Measurements from ENCODE around the gene RUNDC3A.
A peak's percentile ranks its signal among the peaks of the same experiment; 100 is the strongest.
"Not testable (repeated sequence)": the region's sequence is repeated elsewhere in the genome, so short reads cannot be mapped to it uniquely, and the experiment has no call there.

Gene RUNDC3A

DNA sequence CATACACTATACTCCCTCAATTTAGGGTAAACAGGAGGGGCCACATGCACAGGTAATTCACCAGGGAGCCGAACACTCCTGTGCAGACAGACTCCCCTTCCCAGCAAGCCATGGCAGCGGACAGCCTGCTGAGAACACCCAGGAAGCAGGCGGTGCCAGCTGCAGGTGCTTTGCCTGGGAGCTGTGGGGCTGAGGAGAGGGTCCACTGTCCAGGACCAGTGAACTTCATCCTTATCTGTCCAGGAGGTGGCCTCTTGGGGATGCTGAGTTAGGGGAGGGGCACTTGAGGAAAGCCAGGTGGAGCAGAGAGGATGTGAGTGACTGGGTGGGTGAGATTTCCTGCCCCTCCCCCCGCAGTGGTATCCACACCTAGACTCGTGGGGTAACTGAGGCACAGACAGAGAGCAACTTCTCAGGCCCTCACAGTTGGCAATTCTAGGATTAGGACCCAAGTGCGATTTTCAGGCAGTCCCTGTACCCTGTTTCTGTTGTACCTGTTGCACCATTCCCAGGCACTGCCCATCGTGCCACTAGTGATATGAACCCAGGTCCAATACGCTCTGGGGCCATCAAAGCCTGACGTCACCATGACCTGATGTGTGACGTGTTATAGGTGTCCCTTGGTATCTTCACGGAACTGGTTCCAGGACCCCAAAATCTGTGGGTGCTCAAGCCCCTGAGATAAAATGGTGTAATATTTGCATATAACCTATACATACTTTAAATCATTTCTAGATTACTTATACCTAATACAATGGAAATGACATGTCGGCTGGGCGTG lies 37.9 kb downstream of the RUNDC3A start:
- DNase-seq: no peak

DNA sequence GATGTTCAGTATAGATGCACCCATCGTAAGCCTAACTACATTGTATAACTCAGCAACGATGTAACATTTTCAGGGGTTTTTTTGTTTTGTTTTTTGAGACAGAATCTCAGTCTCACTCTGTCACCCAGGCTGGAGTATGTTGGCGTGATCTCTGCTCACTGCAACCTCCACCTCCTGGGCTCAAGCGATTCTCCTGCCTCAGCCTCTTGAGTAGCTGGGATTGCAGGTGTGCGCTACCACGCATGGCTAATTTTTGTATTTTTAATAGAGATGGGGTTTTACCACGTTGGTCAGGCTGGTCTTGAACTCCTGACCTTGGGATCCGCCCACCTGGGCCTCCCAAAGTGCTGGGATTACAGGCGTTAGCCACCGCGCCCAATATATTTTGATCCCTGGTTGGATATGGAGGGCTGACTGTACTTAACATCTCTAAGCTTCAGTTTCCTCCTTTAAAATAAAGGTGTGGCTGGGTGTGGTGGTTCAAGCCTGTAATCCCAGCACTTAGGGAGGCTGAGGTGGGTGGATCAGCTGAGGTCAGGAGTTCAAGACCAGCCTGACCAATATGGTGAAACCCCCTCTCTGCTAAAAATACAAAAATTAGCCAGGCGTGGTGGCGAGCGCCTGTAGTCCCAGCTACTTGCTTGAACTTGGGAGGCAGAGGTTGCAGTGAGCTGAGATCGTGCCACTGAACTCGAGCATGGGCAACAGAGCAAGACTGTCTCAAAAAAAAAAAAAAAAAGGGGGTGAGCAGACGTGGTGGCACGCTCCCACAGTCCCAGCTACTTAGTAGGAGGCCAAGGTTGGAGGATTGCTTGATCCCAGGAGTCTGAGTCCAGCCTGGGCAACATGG lies 39.0 kb downstream of the RUNDC3A start:
- DNase-seq: not testable (repeated sequence)

DNA sequence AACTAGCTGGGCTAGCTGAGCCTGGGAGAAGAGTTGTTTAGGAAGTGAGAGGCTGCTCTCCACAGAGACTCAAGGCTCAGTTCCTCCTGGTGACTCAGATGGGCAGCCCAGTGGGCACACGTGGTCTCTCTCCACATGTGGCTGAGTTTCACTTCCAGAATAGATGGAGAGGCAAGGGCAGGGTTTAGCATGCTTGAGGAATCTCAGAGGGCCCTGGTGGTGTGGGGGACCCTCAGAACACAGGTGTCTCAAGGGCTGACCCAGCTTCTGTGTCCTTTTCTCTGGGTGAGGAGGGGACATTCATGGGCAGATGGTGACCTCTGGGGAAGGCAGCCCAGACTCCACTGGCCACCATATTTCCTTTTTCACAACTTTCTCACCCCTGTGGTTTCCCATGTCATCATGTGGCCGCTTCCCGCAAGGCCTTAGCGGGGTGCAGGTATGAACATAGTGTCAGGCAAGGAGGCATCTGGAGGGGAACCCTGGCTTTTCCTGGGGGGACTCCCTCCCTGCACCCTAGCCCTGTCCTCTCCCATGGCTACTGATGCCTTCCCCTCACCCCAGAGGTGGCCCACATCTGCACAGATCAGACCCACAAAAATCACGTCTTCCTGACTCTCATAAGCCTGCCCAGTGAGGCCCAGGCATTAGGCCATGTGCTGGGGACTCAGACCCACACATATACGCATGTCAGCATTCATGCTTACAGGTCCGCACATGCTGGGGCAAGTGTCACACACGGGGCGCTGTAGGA lies 40.0 kb downstream of the RUNDC3A start:
- no peak for DNase-seq

DNA sequence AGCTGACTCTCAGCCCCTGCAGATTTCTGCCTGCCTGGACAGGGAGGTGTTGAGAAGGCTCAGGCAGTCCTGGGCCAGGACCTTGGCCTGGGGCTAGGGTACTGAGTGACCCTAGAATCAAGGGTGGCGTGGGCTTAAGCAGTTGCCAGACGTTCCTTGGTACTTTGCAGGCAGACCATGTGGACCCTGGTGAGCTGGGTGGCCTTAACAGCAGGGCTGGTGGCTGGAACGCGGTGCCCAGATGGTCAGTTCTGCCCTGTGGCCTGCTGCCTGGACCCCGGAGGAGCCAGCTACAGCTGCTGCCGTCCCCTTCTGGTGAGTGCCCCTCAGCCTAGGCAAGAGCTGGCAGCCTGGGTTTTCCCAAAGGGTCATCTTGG lies 40.6 kb downstream of the RUNDC3A start:
- no peak for DNase-seq

DNA sequence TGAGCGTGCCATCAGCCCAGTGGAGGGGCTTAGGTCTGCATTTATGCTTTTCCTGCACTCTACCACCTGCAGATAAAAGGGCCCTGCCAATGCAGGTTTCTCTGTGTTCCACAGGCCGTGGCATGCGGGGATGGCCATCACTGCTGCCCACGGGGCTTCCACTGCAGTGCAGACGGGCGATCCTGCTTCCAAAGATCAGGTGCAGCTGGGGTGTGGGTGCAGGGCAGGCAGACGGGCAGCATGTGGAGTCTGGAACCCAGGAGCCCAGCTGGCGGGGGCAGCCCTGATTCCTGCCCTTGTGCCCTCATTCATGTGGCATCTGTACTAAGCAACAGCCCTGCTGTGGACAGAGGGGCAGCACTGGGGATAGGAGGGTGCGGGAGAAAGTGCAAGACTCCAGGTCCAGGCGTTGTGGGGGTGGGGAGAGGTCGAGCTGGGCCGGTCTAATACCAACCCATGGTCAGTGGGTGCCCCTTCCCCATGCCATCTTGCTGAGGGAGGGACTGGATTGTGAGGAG lies 41.2 kb downstream of the RUNDC3A start:
- no peak for DNase-seq

DNA sequence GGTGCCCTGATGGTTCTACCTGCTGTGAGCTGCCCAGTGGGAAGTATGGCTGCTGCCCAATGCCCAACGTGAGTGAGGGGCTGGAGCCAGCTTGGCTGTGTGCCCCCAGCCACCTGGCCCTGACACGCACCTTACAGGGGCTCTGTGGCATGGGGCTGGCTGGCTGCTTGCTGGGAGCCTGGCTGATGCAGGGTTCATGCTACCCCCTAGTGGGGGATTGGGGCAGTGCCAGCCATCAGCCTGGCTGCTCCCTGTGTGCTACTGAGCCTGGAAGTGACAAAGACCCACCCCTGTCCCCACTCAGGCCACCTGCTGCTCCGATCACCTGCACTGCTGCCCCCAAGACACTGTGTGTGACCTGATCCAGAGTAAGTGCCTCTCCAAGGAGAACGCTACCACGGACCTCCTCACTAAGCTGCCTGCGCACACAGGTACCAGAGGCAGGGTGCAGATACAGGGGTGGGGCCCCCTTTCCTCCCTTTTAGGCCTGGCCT lies 42.4 kb downstream of the RUNDC3A start:
- DNase-seq: peak; percentile 40

DNA sequence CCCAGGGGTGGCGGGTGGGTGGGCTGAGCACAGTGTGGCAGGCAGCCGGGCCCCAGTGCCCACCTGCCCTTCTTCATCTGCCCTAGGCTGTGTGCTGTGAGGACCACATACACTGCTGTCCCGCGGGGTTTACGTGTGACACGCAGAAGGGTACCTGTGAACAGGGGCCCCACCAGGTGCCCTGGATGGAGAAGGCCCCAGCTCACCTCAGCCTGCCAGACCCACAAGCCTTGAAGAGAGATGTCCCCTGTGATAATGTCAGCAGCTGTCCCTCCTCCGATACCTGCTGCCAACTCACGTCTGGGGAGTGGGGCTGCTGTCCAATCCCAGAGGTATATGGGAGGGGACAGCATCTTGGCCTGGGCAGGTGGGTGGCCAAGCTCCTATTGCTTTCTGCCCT lies 43.1 kb downstream of the RUNDC3A start:
- no peak for DNase-seq

DNA sequence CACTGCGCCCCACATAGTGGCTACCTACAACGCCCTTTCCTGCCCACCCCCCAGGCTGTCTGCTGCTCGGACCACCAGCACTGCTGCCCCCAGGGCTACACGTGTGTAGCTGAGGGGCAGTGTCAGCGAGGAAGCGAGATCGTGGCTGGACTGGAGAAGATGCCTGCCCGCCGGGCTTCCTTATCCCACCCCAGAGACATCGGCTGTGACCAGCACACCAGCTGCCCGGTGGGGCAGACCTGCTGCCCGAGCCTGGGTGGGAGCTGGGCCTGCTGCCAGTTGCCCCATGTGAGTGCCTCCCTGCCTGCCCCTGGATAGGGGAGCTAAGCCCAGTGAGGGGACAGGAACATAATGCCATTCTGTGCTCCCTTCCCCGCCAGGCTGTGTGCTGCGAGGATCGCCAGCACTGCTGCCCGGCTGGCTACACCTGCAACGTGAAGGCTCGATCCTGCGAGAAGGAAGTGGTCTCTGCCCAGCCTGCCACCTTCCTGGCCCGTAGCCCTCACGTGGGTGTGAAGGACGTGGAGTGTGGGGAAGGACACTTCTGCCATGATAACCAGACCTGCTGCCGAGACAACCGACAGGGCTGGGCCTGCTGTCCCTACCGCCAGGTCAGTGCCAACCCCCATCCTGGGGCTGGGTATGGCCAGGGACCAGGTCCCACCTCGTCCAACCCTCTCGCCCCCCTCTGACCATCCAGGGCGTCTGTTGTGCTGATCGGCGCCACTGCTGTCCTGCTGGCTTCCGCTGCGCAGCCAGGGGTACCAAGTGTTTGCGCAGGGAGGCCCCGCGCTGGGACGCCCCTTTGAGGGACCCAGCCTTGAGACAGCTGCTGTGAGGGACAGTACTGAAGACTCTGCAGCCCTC lies 43.8 kb downstream of the RUNDC3A start:
- no peak for DNase-seq

DNA sequence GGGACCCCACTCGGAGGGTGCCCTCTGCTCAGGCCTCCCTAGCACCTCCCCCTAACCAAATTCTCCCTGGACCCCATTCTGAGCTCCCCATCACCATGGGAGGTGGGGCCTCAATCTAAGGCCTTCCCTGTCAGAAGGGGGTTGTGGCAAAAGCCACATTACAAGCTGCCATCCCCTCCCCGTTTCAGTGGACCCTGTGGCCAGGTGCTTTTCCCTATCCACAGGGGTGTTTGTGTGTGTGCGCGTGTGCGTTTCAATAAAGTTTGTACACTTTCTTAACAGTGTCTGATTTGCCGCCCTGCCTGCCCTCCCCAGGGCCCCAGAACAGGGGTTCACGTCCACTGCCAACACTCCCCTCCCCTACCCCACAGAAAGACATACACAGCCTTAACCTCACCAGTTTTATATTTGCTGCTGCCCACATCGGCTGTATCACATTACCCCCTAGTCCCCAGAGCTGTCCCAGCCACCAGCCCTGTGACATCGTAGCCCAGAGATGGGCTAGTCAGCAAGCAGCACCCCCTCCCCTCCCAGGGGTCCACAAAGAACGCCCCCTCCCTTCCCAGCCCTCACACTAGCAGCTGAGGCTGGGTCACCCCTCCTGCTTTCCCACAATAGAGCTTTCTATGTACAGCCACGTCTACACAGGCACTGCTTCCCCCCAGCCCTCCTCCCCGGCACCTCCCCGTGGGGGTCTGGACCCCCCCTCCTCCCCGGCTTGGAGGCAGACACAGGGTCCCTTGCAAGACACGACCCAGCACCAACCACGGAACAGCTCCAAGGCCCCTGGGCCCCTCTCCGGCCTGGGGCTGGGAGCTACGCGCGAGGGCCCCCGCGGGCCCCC lies 44.6 kb downstream of the RUNDC3A start:
- DNase-seq: no peak

DNA sequence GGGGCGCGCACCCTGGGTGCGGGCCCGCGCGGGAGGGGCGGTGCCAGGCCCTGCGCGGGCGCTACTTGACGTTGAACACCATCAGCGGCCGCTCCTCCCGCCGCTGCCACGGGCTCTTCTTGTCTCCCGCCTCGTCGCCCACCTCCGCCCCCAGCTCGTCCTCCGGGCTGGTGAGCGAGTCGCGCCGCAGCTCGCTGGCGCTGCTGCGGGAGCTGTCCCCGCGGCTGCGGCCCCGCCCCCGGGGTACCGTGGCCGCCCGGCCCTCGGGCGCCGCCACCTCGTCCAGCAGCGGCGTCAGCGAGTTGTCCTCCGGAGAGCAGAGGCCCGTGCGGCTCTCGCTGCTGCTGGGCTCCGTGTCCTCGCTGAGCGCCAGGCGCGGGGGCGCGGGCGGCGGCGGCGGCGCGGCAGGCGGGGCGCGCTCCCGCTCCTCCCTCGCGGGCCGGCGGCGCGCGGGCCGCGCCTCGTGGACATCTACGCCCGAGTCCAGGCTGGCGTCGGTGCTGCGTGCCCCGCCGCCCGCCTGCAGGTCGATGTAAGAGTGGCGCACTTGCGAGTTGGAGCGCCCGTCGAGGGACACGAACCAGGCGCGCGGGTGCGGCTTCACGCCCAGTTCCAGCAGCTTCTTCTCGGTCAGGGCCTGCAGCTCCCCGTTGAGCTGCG lies 45.4 kb downstream of the RUNDC3A start:
- no peak for DNase-seq

DNA sequence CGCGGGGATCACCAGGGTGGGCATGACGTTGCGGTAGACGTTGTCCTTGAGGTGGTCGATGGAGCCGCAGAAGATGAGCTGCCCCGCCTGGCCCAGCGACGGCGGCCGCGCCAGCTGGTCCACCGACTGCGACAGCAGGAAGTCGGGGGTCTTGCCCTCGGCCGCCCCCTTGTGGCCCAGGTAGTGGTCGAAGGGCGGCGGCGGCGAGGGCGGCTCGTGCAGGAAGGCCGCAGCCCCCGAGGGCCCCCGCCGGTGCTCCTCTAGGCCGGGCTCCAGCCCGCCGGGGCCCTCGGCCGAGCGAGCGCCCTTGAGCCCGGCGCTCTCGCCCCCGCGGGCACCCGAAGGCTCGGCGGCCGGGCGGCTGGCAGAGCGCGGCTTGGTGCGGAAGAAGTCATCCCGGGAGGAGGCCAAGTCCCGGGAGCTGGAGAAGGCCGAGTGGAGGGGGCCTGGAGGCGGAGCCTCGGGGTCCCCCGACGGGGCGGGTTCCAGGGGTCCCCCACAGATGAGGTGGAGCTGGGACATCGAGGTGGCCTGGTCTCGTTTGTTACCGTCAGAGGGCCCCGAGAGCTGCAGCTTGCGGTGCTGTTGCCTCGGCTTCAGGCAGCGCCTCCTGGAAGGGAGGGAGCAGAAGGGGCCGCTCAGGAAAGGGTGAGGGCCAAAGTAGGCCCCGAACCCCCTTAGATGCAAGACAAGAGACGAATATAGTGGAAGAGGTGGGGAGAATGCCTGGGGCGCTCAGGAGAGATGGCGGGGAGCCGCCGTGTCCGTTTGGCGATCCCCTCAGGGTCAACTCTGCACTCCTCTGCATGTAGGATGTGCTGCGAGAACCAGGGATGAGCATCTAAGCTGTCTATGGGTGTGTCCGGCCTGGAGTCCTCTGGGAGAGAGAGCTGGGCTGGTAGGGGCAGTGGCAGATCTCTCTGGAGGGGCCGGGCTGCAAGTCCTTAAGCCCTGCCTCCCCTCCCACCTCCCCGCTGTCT lies 46.5 kb downstream of the RUNDC3A start:
- no peak for DNase-seq

DNA sequence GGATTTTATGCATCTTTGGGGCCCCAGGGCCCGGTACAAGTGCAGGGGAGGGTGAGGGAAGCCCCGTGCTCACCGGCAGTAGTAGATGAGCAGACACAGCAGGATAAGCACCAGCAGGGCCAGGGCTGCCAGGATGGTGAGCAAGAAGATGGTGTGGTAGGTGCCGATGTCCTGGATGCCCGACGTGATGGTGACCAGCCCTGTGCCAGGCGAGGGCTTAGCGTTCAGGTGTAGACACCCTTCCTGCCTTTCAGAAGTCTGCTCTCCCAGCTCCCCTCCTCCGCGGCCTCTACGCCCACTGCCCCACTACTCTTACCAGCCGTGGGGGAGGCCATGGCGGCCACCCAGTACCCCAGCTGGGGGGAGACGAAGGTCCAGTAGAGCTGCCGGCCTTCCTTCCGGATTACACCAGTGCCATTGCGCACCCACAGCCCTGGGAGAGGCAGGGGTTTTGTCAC lies 47.3 kb downstream of the RUNDC3A start:
- no peak for DNase-seq

DNA sequence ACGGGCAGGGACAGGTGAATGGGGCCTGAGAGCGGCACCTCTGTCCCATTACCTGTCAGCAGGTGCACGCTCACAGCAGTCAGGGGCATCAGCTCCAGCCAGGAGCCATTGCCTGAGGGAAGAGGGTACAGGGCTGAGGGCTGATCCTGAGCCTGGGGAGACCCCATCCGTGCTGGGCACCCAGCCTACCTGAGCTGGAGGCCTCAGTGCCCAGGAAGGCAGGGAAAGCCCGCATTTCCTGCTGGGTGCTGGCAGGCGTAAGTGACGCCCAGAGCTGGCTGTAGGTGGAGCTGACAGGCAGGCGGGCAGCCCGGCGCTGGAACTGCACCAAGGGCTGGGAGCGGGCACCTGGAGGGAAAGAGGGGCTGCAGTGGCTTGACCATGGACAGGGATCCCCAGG lies 47.8 kb downstream of the RUNDC3A start:
- DNase-seq: no peak

DNA sequence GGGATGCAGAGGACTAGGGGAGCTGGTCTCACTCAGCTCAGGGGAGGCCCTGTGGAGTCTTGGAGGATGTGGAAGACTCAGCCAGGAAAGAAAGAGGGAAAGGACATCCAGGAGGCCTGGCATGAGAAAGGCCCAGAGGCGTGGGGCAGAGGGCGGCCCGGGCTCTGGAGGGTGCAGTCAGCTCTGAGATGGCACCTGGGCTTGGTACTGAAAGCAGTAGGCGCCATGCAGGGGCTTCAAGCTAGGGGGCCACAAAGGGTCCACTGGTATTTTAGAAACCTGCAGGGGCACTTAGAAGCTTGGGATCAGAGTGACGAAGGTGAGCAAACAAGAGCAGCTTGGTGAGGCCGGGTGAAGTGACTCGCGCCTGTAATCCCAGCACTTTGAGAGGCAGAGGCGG lies 49.7 kb downstream of the RUNDC3A start:
- no peak for DNase-seq

DNA sequence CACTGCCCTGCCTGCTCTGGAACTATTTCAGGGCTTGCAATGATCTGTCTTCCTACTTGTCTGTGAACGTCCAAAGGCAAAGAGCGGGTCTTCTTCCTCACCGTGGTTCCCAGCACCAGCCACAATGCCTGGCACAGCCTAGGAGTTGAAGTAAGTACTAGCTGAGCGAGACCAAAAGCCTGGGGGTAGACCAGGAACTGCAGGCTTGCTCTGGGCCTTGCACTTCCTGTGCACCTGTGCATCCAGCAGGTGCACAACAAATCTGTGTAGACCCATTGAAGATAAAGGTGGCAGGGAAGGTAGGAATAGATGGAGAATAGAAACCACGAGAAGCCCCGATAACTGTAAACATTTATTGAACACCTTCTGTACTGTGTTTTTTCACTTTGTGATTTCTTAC lies 50.6 kb downstream of the RUNDC3A start:
- no peak for DNase-seq

DNA sequence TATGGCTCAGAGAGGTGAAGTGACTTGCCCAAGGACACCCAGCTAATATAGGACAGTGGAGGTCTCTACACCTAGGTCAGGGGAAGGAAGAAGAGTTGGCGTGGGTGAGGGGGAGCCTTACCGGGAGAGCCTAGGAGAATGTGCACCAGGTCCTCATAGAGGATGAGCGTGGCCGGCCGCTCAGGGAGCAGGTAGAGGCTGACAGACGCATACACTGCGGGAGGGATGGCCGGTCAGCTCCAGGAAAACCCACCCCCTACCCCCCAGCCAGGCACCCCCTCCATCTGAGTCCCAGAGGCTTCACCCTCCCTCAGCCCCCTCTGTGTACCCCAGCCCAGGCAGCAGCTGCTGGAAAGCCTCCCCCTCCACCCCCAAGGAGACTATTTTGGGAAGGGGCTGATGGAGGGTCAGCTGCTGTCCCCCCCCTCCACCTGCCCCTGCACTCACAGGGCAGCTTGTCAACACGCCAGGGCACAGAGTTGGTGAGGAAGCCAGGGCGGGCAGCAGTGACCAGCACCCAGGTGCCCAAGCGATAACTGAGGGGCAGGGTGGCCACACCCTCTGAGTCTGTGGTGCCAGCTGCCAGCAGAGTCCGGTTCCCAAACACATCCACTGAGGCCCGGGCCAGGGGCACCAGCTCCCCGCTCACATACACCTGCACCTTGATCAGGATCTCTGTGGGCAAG lies 51.2 kb downstream of the RUNDC3A start:
- DNase-seq: no peak

DNA sequence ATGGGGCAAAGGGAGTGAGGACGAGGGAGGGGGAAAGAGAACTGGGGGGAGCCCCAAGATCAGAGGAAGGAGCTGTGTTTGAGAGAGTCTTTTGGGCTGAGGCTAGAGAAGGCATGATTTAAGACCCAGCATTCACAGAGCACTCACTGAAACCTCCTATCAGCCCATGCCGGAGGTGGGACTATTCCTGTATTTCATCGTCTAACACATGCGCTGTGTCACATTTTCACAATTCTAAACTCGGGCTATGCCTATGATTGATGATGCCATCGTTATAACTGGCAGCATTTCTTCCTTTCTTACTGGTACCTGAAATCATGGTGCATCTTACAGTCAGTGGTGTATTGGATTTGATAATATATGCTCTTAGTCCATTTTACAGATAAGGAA lies 51.7 kb downstream of the RUNDC3A start:
- no peak for DNase-seq

DNA sequence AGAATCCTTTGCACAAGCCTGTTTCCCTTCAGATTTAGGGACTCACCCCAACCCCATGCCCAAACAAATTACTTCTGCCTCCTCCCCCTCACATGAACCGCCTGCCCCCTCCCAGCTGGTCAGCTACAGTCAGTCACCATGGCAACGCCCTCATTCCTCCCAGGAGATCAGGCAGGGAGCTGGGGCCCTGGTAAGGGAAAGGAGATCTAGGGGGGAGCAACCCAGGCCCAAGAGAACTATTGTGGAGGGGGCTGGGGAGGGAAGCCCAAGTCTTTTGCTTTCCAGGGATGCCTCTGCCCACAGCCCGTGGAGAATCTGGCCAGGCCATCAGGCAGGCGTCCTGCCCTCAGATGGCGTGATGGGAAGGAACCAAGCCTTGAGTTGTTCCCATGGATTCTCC lies 52.4 kb downstream of the RUNDC3A start:
- peak; percentile 48 for DNase-seq
